Measurements from ENCODE around the gene PEAR1. TPM values are rescaled to one million over a fixed set of nuclear protein-coding genes. Genes with fewer than 3 reads are reported as not detected.

PEAR1 gene
- total and polyA plus RNA-seq, 2 of the 4 experiments (the other 2 are of a cell fraction), result 2.0 to 44.4 TPM

DNA sequence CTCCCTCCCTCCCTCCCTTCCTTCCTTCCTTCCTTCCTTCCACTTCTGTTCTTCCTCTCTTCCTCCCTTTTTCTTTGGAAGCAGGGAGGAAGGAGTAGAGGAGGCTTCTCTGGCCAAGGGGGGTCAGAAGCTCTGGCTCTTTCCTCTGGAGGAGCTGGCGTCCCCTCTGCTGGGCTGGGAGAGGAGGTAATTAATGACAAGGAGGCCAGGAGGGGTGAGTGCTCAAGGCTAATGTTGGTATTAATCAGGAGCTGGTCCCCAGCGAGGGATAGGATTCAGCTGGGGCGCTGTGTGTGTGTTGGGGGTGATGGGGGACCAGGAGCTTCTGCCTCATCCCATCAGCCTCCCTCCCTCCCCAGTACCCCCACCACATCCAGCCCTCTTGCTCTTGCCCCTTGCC lies 6.2 kb upstream of the PEAR1 start:
- no peak overlapping the region for H3K9ac ChIP-seq (ENCODE audit: low read depth, low read length)
- no peaks in the 10 kb centered on the region for H3K79me1 ChIP-seq (ENCODE audit: low read depth in 1 of 2, low read length in 2 of 2)
- H3K14ac ChIP-seq (replicated peaks; ENCODE audit: low read depth, low read length), result no peak overlapping the region
- DNase-seq (no peak), ATAC-seq (ENCODE audit: low read depth) (no peak)
- no CpG with 5 or more reads among the region's 3 CpGs for WGBS, 2 experiments (ENCODE audit: extremely low coverage in 2 of 2, insufficient read length in 1 of 2)
- H4K91ac ChIP-seq (ENCODE audit: insufficient read depth, low read depth, low read length), result no peak overlapping the region
- no peak overlapping the region for H2BK20ac ChIP-seq (ENCODE audit: low read depth, low read length)
- no peak overlapping the region for H3K18ac ChIP-seq (ENCODE audit: low read depth, low read length)
- no peak overlapping the region for H3K23ac ChIP-seq (ENCODE audit: low read depth, low read length)
- H3K4ac ChIP-seq (ENCODE audit: low read depth, low read length), result no peak overlapping the region
- H3K4me1 ChIP-seq (ENCODE audit: control insufficient read depth, insufficient read depth, low read length), result no peaks in the 10 kb centered on the region
- no peak overlapping the region for H3K56ac ChIP-seq (ENCODE audit: extremely low read depth, insufficient read depth, low read length)
- CTCF ChIA-PET, result interaction anchor here (1.0 kb wide), 1 partner anchor 40 kb away, joined by 3 read pairs; no protein-coding TSS in a partner anchor
- no peaks in the 10 kb centered on the region for H4K20me1 ChIP-seq (ENCODE audit: insufficient read depth, low read length)
- no peak overlapping the region for H4K8ac ChIP-seq (ENCODE audit: low read depth in 2 of 2, low read length in 2 of 2)
- peak overlapping the region; percentile 44 for H2AFZ ChIP-seq (replicated peaks; ENCODE audit: low read length, poor library complexity)
- H2AK5ac ChIP-seq (ENCODE audit: low read depth, low read length), result no peak overlapping the region
- in situ Hi-C loops (cut with MboI; ENCODE audit: low sequenced_read_pairs), result loop anchor here (10.0 kb wide), 1 partner anchor 193 kb away; no protein-coding TSS in a partner anchor
- no peak overlapping the region for H3K27ac ChIP-seq (ENCODE audit: insufficient read depth, low read length)
- H2AK9ac ChIP-seq (replicated peaks; ENCODE audit: low read depth, low read length, poor library complexity), result no peak overlapping the region
- no peaks in the 10 kb centered on the region for H3K36me3 ChIP-seq (ENCODE audit: control insufficient read depth, insufficient read depth, low read length)
- no peak overlapping the region for H2BK15ac ChIP-seq (ENCODE audit: low read depth, low read length)
- intact Hi-C loops (cut with micrococcal nuclease), result no loop called here
- H2BK5ac ChIP-seq (ENCODE audit: low read depth, low read length, poor library complexity, severe bottlenecking), result no peak overlapping the region
- no peak overlapping the region for H2BK120ac ChIP-seq (ENCODE audit: low read depth, low read length)
- POLR2A ChIA-PET (ENCODE audit: unreplicated experiment), result no interaction called here
- H3K4me2 ChIP-seq (ENCODE audit: low read depth, low read length), result no peak overlapping the region
- no peaks in the 10 kb centered on the region for H3K9me3 ChIP-seq (ENCODE audit: control insufficient read depth, insufficient read depth, low read length)
- TF ChIP-seq CHD1 (IDR thresholded peaks at IDR 0.05; ENCODE audit: low read depth, low read length) (no peak), RCOR1 (IDR thresholded peaks at IDR 0.05; ENCODE audit: insufficient replicate concordance, low read length) (no peak), RAD21 (IDR thresholded peaks at IDR 0.05; ENCODE audit: low read length) (no peak), MAZ (IDR thresholded peaks at IDR 0.05; ENCODE audit: borderline replicate concordance, low read depth, low read length) (no peak), MAFK (IDR thresholded peaks at IDR 0.05; ENCODE audit: low read depth, low read length) (no peak), POLR2A (IDR thresholded peaks at IDR 0.05; ENCODE audit: low read depth, low read length) (no peak), RFX5 (IDR thresholded peaks at IDR 0.05; ENCODE audit: low read depth, low read length) (no peak), FOS (IDR thresholded peaks at IDR 0.05; ENCODE audit: low read depth, low read length) (no peak), CEBPB (IDR thresholded peaks at IDR 0.05; ENCODE audit: low read depth, low read length) (no peak), MXI1 (IDR thresholded peaks at IDR 0.05; ENCODE audit: borderline replicate concordance, low read depth, low read length) (no peak), NFE2L2 (IDR thresholded peaks at IDR 0.05; ENCODE audit: low read depth, low read length) (no peak), USF2 (IDR thresholded peaks at IDR 0.05; ENCODE audit: low read depth, low read length) (no peak), BHLHE40 (IDR thresholded peaks at IDR 0.05; ENCODE audit: low read depth, low read length) (no peak), SMC3 (IDR thresholded peaks at IDR 0.05; ENCODE audit: low read depth, low read length) (no peak), CTCF (conservative IDR thresholded peaks at IDR 0.05; ENCODE audit: low read depth, low read length) (no peak)
- TF ChIP-seq, protein P1, sequence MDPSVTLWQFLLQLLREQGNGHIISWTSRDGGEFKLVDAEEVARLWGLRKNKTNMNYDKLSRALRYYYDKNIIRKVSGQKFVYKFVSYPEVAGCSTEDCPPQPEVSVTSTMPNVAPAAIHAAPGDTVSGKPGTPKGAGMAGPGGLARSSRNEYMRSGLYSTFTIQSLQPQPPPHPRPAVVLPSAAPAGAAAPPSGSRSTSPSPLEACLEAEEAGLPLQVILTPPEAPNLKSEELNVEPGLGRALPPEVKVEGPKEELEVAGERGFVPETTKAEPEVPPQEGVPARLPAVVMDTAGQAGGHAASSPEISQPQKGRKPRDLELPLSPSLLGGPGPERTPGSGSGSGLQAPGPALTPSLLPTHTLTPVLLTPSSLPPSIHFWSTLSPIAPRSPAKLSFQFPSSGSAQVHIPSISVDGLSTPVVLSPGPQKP (IDR thresholded peaks at IDR 0.05; ENCODE audit: borderline replicate concordance, low read depth, low read length), result no peak
- BruUV-seq (replicated peaks), result no TSS peak
- peaks cover 64% of the 10 kb centered on the region for H3K27me3 ChIP-seq (ENCODE audit: control insufficient read depth, insufficient read depth, low read length)
- H3K9me1 ChIP-seq (ENCODE audit: insufficient read depth, low read length), result no peaks in the 10 kb centered on the region
- no peak overlapping the region for H3K4me3 ChIP-seq (ENCODE audit: insufficient read depth, low read depth, low read length)
- dilution Hi-C loops (cut with HindIII; ENCODE audit: low sequenced_read_pairs, unreplicated experiment), result no loop called here
- H4K5ac ChIP-seq (ENCODE audit: low read depth, low read length), result no peak overlapping the region

Measured in IMR-90 (cell line).